ENCODE data around the gene PRDX2.

PRDX2 gene

GRCh38 chr19:12792051-12792852 is 9.3 kb downstream of the PRDX2 start:
- DNase-seq (ENCODE audit: low read depth): no peak

DNA sequence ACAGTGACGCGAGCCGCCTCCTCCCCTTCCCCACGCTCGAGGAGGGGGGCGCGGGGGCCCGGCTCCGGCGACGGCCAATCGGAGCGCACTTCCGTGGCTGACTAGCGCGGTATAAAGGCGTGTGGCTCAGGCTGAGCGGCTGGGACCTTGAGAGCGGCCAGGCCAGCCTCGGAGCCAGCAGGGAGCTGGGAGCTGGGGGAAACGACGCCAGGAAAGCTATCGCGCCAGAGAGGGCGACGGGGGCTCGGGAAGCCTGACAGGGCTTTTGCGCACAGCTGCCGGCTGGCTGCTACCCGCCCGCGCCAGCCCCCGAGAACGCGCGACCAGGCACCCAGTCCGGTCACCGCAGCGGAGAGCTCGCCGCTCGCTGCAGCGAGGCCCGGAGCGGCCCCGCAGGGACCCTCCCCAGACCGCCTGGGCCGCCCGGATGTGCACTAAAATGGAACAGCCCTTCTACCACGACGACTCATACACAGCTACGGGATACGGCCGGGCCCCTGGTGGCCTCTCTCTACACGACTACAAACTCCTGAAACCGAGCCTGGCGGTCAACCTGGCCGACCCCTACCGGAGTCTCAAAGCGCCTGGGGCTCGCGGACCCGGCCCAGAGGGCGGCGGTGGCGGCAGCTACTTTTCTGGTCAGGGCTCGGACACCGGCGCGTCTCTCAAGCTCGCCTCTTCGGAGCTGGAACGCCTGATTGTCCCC is 10.1 kb downstream of the PRDX2 start, which contains the start of gene JUNB:
Gene JUNB, plus strand, starts transcription at position 142 of the 706 bp plus-strand sequence. Its CDS starts 286 bp downstream, at position 428.
- DNase-seq (ENCODE audit: low read depth): no peak

- no peak for DNase-seq (ENCODE audit: low read depth)
Observed at GRCh38 chr19:12790628-12791344, 10.8 kb downstream of the PRDX2 start.

GRCh38 chr19:12789904-12790619 is 11.5 kb downstream of the PRDX2 start:
- DNase-seq (ENCODE audit: low read depth): no peak

GRCh38 chr19:12789098-12789903 is 12.3 kb downstream of the PRDX2 start:
- no peak for DNase-seq (ENCODE audit: low read depth)

- DNase-seq (ENCODE audit: low read depth): no peak
Observed at GRCh38 chr19:12788682-12789097, 12.9 kb downstream of the PRDX2 start.

DNA sequence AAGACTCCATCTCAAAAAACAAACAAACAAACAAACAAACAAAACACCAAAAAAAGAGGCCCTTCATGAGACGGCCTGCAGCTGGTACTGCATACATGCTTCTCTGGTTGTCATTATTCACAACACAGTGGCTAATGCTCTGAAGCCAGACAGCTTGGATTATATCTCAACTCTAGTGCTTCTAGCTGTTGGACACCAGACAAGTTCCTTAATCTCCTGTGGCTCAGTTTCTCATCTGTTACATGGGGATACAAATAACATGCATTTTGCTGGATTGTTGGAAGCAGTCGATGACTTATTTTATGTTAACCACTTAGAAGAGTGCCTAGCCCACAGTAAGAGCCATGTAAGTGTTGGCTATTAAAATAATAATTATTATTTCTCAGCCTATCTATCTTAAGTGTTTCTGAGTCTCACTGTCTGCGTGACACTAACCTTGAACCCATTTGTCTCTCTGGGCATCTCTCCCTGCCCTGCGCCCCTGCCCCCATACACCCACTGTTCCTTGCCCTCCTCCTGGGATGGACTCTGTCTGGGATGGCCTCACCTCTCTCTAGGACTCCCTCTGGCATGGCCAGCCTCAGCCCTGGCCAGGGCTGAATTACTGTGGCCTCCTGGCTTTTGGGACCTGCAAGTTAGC is 13.4 kb downstream of the PRDX2 start:
- no peak for DNase-seq (ENCODE audit: low read depth)

- DNase-seq (ENCODE audit: low read depth): no peak
Observed at GRCh38 chr19:12787458-12787857, 14.1 kb downstream of the PRDX2 start.

DNA sequence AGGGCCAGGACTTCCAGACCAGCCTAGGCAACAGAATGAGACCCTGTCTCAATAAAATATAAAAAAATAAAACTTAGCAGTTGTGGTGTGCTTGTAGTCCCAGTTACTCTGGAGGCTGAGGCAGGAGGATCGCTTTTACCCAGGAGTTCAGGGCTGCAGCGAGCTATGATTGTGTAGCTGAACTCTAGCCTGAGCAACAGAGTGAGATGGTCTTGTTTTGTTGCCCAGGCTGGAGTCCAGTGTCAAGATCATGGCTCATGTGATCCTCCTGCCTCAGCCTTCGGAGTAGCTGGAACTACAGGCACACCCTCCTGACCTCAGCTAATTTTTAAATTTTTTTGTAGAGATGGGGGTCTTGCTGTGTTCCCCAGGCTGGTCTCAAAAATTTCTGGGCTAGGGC is 14.6 kb downstream of the PRDX2 start:
- no peak for DNase-seq (ENCODE audit: low read depth)

DNA sequence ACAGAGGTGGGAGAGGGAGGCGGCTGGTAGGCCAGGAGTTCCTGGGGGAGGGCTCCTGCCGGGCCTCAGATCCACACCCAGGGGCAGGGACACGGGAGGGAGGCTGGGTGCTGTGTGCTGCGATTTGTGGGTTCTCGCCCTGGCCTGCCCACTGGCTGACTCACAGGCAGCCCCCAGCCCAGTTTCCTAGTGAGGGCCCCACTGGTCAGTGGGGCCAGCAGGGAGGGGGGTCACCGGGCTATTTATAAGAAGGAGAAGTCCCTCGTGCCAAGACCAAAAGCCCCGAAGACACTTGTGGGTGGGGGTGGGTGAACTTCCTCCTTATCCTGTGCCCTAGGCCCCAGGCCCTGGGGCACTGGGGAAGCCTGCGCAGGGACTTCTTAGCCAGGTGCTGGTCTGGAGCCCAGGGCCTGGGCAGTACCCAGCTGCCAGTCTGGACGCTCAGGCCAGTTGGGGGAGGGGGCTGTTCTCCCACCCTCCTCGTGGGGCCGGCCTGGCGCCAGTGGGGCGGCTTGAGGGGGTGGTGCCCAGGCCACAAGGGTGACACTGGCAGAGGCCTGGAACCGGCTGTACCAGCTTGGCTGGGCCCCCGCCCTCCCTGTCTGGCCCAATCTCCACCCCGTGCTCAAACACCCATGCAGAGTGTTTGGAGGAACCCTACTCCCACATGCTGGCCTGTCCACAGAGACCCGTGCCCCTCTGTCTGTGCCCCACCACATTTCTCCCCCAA is 15.3 kb downstream of the PRDX2 start:
- no peak for DNase-seq (ENCODE audit: low read depth)

GRCh38 chr19:12785431-12786031 is 16.1 kb downstream of the PRDX2 start:
- no peak for DNase-seq (ENCODE audit: low read depth)

DNA sequence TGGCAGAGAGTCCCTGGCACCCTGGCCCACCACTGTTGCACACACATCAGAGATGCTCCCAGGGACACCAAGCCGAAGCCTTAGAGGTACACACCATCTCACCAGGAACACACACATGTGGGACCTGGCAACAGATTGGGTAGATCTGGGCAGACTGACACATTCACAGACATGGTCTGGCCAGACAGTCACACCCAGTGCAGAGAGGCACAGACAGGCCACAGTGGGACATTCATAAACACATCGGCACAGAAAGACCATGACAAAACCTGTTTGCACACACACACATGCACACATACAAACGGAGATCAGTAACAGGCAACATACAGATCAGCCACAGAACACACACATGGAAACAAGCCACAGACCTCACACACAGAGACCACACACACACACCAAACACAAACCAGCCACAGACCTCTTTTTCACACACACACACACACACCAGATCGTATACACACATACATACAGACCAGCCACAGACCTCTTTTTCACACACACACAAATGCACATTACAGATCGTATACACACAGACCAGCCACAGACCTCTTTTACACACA is 16.6 kb downstream of the PRDX2 start:
- DNase-seq (ENCODE audit: low read depth): no peak

- DNase-seq (ENCODE audit: low read depth): no peak
Observed at GRCh38 chr19:12784394-12784870, 17.2 kb downstream of the PRDX2 start.

GRCh38 chr19:12783849-12784393 is 17.7 kb downstream of the PRDX2 start:
- no peak for DNase-seq (ENCODE audit: low read depth)

- no peak for DNase-seq (ENCODE audit: low read depth)
Observed at GRCh38 chr19:12783291-12783848, 18.2 kb downstream of the PRDX2 start.

GRCh38 chr19:12782424-12783290 is 18.9 kb downstream of the PRDX2 start:
- no peak for DNase-seq (ENCODE audit: low read depth)

DNA sequence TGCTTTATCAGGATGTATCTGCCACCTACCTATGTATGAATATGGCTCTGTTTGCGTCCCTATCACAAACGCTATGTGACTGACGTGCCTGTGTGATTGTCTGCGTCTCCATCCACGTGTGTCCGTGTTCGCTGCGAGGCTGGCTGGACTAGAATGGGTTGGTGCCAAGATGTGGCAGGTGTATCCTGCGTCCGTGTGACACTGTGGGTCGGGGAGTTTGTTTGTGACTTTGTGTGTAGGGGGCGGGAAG is 19.5 kb downstream of the PRDX2 start:
- DNase-seq (ENCODE audit: low read depth): no peak
